GM10248 (cell line): ENCODE data around the gene SAMD4A.

Experiments
- CTCF ChIA-PET: fragments of 300-600 bp; sonication (Branson Sonifier 250); formaldehyde crosslinking; extraction: SDS; loops from one replicate; lab custom pipeline; 2021; ENCODE audit warnings: antibody characterized with exemption; lab: Yijun Ruan, JAX
- POLR2A ChIA-PET: fragments of 350-650 bp; sonication (Branson Sonifier 250); formaldehyde crosslinking; extraction: SDS; loops from one replicate; lab custom pipeline; 2020; ENCODE audit warnings: antibody characterized with exemption; lab: Yijun Ruan, JAX
- DNase-seq: peaks from one replicate; pipeline ENCODE4 v3.0.0; 2012; ENCODE audit errors: extremely low spot score
- TF ChIP-seq, protein P1 (sequence below): IDR thresholded peaks from 2 replicates; pipeline ENCODE4 v1.5.1; 2012; ENCODE audit warnings: mild to moderate bottlenecking, low read depth; ENCODE audit errors: extremely low read depth, missing control alignments, control extremely low read depth

SAMD4A gene

DNA sequence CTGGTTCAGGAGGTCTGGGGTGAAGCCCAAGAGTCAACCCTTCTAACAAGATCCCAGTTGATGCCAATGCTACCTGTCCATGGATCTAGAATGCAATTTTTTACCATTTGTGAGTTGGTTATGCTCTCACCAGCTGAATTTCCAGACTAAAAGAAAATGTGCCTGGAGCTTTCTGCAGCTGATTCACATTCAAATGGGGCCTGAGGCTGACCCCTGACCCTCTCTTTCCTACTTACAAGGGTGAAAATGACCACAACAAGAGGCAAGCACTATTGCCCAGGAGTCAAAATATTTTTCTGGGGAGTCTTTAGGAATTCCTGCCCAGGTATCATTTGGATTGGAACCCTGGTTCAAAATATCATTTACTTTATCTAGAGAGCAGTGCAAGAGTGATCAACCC is 159.1 kb downstream of the SAMD4A start:
- POLR2A ChIA-PET: no interaction called here
- no peak for DNase-seq
- CTCF ChIA-PET: interaction anchor here (1.2 to 6.1 kb wide), 3 partner anchors 49 to 157 kb away, joined by 3 to 32 read pairs (median 7); no protein-coding TSS in a partner anchor

DNA sequence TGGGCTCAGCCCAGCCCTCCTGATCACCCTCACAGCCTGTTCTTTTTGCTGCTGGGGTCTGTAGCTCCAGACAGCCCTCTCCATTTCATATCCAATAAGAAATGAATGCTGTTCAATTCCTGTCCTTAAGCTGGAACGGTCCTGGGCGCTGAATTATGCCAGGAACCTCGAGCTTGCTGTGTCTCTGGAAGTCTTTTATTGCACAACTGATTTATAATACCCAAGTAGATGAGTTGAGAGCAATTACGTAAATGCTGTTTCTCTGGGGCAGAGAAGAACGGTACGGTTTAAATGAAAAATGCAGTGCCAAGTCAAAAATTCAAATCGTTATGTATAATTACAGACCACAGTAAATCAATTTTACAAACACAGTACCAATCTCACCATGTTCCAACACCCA is 161.0 kb downstream of the SAMD4A start:
- TF ChIP-seq, protein P1, sequence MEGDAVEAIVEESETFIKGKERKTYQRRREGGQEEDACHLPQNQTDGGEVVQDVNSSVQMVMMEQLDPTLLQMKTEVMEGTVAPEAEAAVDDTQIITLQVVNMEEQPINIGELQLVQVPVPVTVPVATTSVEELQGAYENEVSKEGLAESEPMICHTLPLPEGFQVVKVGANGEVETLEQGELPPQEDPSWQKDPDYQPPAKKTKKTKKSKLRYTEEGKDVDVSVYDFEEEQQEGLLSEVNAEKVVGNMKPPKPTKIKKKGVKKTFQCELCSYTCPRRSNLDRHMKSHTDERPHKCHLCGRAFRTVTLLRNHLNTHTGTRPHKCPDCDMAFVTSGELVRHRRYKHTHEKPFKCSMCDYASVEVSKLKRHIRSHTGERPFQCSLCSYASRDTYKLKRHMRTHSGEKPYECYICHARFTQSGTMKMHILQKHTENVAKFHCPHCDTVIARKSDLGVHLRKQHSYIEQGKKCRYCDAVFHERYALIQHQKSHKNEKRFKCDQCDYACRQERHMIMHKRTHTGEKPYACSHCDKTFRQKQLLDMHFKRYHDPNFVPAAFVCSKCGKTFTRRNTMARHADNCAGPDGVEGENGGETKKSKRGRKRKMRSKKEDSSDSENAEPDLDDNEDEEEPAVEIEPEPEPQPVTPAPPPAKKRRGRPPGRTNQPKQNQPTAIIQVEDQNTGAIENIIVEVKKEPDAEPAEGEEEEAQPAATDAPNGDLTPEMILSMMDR: no peak
- DNase-seq: no peak
- CTCF ChIA-PET: interaction anchor here (1.2 to 6.0 kb wide), 3 partner anchors 37 to 163 kb away, joined by 5 to 34 read pairs (median 7); no protein-coding TSS in a partner anchor
- POLR2A ChIA-PET: no interaction called here

More for the DNA sequence above, 159.1 kb downstream of the SAMD4A start:
- TF ChIP-seq, protein P1: no peak

DNA sequence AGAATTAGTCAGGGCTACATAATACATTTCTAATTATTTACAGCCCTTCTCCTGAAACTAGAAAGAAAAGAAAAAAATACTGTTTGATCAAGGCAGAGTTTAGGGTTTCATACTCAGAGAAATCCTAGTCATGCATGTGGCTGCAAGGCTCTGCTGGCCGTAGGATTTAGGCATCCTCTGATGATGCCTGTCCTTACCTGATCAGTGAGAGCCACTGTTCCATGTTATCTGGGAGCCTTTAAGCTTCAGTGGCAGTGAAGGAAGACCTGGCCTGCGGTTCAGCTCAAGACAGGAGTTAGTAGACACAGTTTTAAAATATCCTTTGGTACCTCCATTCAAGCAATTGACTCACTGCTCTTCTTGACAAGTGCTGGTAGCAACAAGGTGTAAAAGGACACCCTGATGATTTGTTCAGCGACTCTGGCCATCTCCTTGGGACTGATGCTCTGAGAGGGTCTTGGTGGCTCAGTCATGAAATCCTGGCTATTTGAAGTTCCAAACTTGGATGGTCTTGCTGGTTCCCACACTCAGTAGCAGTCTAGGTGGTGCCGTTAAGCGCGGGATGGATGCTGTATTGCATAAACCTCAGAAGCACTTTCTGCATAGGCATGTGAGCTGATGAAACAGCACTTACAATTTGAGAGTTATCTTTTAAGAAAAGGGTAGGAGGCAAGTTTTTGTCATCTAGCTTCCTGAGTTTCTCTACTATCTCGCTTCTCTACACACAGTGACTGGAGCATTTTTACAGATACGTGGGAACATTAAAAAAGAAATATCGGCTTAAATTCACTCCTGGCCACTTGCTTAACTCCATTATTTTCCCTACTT is 162.0 kb downstream of the SAMD4A start:
- DNase-seq: no peak
- CTCF ChIA-PET: interaction anchor here (1.2 to 6.0 kb wide), 5 partner anchors 16 to 164 kb away, joined by 5 to 34 read pairs (median 7); no protein-coding TSS in a partner anchor
- POLR2A ChIA-PET: no interaction called here
- TF ChIP-seq, protein P1: no peak

DNA sequence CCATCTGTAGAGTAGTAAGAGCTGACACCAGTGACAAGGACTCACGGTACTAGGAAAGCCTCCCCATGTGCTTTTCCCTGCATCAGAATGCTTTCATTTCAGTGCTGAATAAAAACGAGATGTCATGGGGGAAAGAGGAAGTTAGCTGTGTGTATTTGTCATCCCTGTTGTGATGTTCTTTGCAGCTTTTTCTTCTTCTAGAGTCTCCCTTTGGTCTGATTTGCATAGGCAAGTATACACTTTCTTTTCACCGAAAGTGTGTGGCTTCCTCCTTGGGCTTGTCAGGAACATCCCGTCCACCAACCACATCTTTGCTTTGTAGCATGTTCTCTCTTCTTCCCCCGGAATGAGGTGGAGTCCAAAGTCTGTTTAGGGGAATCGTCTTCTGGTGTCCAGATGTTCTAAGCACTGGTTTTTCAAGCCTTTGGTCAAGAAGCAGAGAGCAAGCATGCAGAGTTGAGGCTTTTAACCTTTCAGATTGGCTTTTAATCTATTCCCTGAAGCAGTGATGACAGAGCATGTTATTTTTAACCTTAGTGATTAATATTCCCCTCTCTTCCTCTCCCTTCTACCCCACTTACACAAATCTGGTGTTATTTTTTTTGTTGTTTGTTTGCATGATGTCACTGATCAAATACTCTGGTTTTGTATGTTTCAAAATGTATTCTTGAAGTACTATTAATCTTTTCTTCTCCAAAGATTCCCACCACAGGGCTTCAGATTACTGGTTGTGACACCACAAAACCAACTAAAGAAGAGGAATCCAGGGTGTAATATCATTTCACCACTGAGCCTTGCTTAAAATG is 163.4 kb downstream of the SAMD4A start:
- peak; percentile 54 for DNase-seq
- ChIA-PET POLR2A (interaction anchor here (0.7 kb wide), 1 partner anchor 165 kb away, joined by 3 read pairs; no protein-coding TSS in a partner anchor), CTCF (interaction anchor here (0.6 to 6.0 kb wide), 7 partner anchors 7 to 44 kb away, joined by 3 to 34 read pairs (median 5); no protein-coding TSS in a partner anchor)

DNA sequence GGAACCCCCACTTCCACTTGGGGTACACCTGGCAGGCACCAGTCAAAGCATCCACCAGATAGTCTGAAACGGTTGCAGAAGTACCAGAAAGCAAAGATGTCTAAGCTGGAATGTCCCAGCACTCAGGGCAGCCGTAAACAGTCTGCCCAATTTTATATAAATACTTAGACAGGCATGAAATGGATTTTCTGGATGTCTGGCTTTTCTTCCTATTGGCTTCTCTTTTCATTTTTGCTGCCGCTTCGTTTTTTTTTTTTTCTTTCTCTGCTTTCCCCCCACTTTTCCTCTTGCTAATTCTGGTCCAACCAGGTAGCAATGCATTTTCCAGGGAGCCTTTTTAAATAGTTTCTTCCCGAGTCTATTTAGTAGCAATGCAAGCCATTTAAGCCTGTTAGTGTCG is 168.0 kb downstream of the SAMD4A start:
- DNase-seq: no peak
- ChIA-PET POLR2A (no interaction called here), CTCF (interaction anchor here (1.2 to 1.7 kb wide), 3 partner anchors 16 to 171 kb away, joined by 3 to 10 read pairs (median 7); no protein-coding TSS in a partner anchor)
- TF ChIP-seq, protein P1: no peak

More for the DNA sequence above, 163.4 kb downstream of the SAMD4A start:
- TF ChIP-seq, protein P1: no peak

DNA sequence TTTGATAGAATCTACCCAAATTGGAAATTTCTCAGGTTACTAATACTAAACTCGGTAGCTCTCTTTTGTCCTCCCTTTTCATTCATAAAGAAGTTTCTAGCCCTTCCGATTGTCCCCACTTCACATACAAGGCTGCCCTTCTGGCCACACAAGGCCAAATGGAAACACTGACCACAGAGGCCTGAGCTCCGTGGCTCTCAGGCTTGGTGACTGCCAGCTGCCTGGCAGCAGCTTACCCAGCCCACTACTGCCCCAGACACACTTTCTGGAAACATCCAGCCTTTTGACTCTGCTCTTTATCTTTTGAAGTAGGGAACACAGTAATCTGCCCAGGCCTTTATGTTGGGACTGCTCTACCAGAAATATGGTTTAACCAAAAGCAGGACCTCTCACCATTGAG is 168.5 kb downstream of the SAMD4A start:
- POLR2A ChIA-PET: no interaction called here
- TF ChIP-seq, protein P1: no peak
- no peak for DNase-seq
- CTCF ChIA-PET: interaction anchor here (1.2 to 1.7 kb wide), 2 partner anchors 16 to 171 kb away, joined by 3 to 7 read pairs; no protein-coding TSS in a partner anchor
